Hematopoietic multipotent progenitor cell treated with erythropoietin and hydrocortisone succinate and interleukin-3 and kit ligand, for 15 days (in vitro differentiated cells): ENCODE measurements around the gene ZNF646.
"Not testable (repeated sequence)": the region's sequence is repeated elsewhere in the genome, so short reads cannot be mapped to it uniquely, and the experiment has no call there.

Source experiments
- DNase-seq: peaks from one replicate; pipeline ENCODE4 v3.0.0-alpha.2; 2015; ENCODE audit warnings: low spot score

ZNF646 gene

DNA sequence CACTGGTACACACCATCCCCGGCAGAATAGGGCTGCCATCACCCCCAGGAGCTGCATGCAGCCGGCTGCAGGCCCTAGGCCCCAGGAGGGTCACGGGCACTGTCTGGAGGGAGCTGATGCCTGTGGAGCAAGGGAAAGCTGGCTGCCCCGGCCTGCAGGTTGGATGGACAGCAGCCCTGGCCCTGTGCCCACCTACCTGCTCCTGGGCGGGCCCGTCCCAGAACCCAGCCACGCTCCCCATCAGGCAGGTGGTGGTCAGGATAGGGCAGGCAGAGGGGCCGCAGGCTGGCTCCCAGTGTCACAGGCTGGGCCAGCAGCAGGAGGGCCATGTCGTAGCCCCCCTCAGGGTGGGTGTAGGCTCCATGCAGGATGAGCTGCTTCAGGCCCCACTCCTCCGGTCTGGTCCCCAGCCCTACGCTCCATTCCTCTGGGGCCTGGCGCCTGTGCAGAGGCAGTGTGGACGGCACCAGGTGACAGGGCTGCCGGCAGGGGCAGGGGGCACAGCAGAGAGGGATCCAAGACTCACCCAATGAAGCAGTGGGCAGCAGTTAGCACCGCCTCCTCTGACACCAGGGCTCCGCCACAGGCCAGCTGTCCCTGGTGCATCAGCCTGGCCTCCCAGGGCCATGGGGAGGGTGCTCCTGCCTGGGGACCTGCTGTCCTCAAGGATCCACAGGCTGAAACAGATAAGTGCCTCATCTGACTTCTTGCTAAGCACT is 10.5 kb downstream of the ZNF646 start:
- no peak for DNase-seq

DNA sequence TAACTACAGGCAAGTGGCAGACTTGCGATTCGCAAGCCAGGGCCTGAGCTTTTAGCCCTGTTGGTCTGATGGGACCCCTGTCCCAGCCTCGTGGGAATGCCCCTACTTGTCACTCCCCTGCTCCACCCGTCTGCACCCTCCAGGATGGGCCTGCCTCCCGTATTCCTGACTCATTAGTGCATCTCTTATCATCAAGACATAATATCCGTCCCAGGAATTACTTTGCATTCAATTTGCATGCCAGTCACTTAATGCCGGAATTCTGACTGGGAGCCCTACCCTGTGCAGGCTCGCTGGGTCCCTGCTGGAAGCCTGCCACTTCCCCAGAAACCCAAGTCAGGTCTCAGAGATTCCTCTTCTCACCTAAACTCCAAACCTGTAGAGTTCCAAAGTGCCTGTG is 11.2 kb downstream of the ZNF646 start:
- DNase-seq, result no peak

DNA sequence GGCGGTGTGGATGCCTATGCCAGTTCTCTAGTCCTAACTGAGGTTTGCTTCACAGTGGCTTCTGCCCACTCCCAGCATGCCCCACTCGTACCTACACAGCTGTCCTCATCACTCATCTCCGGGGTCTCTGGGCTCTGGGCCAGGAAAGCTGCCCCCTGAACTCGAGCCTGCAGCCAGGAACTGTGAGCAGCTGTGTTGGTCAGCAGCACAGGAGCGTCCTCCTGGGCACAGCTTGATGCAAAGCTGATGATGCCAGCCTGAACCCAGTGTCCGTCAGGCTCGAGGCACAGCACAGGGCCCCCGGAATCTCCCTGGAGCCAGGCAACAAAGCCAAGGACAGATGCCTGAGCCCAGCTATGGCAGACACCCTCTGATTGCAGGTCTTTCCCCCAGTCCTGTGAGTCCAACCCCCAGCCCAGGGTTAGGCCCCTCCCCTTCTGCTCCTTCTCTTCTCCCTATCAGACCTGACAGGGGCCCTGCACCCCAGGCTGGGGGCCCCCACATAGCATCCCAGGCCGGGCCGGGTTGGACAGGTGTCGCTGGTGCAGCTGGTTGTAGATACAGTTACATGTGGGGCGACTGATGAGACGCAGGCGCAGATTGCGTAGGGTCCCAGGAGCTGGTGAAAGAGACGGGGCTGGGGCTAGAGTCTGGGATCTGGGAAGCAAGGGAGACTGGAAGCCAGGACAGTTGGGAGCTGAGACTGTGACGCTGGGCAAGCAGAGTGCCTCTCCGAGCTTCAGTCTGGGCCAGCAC is 11.8 kb downstream of the ZNF646 start:
- no peak for DNase-seq

DNA sequence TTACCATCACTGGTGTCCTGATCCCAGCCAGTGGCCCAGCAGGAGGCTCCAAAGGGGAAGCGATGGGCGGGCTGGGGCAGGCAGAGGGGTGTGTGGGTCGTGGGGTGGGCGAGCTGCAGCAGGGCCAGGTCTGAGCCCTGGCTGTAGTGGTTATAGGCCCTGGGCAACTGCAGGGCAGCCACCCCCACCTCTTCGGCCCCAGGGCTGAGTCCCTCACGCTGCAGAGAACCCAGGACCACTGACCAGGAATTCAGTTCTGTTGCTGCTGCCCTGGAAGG is 12.3 kb downstream of the ZNF646 start:
- DNase-seq, result no peak

DNA sequence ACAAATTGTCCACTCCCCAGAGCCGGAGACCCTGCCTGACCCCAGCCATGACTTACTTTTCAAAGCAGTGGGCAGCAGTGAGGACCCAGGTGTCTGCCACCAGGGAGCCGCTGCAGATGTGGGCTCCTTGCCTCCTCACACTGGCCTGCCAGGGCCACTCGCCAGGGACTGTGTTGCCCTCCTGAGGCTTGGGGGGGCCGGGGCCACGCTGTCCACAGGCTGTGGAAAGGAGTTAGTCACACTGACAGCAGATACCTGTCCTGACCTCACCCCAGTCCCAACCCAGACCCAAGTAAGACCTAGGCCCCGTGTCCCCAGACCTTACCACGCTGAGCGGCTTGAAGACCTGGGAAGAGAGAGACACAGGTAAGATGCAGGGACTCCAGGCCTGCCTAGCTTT is 13.3 kb downstream of the ZNF646 start:
- no peak for DNase-seq

DNA sequence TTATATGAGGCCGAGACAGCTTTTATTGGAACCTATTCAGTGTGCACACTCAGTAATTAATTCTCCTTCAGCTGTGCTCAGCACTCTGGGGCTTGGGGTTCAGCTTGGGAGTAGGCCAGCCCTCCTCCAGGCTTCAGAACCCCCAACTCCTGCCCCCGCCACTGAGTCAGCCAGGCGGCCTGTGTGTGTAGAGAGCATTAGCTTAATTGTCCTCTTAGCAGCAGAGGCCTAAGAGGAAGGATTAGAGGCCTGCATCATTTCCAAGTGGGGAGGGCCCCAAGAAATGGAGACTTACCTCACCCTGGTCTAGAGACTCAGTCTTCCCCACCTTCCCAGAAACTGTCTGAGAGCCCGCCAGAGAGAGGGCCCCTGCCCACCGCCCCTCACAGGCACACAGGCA is 13.7 kb downstream of the ZNF646 start:
- DNase-seq, result no peak

DNA sequence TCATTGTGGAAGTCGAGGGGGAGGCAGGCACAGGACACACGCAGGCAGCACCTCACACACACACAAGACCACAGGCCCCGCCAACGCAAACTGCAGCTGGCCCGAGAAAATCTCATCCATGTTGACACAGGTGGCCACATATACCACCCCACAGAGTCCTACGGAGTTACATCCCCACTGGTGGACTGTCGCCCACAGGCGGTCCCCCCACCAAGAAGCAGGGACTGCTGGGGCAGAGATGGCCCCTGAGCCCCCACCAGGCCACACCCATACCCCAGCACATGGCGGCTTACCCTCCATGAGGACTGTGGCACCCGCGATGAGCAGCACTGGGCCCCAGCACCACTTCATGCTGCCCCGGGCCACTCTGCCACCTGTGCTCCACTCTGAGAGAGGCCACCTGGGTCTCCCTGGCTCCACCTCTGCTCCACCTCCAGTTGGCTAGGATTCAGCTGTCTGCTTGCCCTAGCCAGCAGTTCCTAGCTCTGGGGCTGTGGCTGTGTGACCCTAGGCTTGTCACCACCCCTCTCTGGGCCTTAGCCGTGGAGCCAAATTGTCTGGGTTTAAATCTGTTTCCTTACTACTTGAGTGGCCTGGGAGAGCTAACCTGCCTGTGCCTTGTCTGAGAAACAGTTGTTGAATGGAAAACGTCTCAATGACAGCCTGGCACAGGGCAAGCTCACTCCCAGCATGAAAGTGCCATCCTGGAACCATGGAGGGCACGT is 14.4 kb downstream of the ZNF646 start, which contains the start of gene PRSS53:
TSS of gene PRSS53 (minus strand) at position 485 of the 725 bp plus-strand sequence. CDS start at position 351, 134 bp downstream.
- no peak for DNase-seq

DNA sequence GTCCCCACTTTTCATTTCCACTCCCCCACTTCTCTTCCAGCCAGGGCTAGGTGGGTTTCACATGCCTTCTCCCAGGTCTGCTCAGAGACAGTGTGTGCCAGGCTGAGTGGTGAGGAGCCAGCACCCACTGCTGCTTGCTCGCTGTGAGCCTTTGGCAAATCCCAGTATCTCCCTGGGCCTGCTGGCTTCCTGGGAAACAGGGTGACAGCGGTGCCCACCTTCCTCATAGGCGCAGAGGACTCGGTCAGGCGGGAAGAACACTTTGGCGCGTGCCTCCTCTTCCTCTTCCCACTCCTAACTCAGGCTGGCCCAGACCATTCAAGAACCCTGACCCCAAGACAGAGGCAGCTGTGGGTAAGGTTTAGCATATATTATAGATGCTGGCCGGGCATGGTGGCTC is 15.0 kb downstream of the ZNF646 start:
- no peak for DNase-seq

DNA sequence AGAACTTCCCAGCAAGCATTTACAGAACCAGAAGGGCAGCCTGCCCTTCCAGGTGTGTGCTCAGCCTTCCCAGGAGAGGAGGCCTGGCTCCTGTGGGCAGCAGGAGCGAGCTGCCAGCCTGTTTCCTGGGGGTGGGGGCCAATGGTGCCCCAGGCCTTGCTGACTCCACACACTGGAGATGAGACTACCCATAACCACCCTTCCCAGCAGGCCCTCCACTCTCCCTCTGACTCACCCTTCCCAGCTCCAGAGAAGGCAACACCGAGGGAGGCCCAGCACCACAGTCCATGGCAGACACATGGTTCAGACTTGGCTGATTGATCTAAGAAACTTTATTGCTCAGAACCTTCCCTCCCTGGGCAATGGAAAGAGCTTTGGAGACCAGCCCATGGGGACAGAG is 16.3 kb downstream of the ZNF646 start:
- no peak for DNase-seq

DNA sequence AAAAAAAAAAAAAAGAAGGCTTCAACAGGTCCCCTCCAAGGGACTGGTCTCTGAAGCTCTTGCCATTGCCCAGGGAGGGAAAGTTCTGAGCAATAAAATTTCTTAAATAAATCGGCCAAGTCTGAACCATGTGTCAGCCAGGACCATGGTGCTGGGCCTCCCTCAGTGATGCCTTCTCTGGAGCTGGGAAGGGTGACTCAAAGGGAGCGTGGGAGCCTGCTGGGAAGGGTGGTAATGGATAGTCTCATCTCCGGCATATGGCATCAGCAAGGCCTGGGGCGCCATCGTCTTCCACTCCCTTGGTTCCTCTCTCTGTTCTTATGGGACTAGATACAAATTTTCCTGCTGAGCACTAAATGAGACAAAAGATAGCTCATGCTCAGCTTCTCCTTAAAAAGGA is 18.1 kb downstream of the ZNF646 start:
- no peak for DNase-seq

DNA sequence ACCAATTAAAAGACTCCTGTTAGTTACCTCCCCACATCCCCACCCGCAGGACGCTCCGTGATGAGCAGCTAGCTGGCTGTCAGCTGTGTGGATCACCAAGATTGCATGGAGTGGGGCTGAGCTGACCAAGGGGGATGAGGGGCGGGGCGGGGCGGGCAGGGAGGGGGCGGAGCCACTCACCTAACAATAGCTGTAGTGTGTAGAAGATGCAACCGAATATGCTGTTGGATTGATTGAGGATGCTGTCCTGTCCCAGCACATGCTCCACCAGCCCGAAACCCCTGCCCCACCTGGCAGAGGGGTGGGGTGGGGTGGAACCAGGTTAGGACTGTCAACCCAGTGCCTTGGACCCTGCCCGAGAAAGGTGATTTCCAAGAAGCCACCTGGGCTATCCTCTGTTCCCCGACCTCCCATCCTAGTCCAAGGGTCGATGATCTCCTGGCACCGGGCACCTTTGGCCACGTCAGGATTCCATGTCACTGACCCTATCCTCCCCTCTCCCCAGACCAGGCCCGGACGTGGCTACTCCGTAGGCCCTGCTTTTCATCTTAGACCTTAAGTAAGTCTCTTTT is 19.0 kb downstream of the ZNF646 start:
- no peak for DNase-seq

DNA sequence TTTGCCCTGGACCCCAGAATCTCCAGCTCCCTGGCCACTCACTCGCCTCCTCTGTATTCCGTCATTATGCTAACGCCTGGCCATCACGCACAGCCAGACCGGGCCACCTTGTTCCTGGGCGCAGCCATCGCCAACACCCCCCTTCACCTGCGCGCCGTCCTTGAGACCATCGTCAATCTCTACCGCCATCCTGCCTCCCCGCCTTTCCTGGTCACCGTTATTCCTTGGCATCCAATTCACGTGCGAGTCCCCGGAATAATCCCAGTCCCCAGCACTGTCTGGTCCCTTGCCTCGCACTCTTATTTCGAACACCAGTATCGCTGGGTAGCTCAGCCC is 19.8 kb downstream of the ZNF646 start:
- DNase-seq, result no peak

DNA sequence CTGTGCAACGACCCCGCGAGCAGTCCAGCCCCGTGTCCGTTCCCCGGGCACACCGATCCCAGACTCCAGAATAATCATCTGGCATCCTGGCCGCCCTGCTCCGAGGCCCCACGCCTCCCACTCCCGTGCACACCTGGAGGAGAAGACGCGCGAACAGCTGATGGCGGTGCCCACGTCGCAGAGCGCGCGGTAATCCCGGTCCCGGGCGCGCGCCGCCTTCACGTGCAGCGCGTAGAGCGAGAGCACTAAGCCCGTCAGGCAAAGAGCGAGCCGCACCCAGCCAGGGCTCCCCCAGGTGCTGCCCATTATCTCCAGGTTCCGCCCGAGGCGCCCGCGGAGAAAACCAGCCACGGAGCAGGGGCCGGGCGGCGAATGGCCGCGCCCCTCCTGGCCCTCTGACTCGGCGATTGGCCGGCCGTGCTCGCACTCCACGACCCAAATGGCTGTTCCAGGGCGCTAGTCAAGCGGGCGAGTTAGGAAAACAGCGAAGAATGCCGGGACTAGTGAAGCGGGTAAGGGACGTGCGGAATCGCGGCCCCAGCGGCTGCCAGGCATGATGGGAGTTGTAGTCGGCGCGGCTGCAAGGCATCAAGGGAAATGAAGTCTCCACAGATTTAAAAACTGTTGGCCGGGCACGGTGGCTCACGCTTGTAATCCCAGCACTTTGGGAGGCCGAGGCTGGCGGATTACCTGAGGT is 20.4 kb downstream of the ZNF646 start, which contains the start of gene VKORC1:
TSS of gene VKORC1 (minus strand) at position 374 of the 697 bp plus-strand sequence. CDS start at position 306, 68 bp downstream.
- DNase-seq, result peak; percentile 88

DNA sequence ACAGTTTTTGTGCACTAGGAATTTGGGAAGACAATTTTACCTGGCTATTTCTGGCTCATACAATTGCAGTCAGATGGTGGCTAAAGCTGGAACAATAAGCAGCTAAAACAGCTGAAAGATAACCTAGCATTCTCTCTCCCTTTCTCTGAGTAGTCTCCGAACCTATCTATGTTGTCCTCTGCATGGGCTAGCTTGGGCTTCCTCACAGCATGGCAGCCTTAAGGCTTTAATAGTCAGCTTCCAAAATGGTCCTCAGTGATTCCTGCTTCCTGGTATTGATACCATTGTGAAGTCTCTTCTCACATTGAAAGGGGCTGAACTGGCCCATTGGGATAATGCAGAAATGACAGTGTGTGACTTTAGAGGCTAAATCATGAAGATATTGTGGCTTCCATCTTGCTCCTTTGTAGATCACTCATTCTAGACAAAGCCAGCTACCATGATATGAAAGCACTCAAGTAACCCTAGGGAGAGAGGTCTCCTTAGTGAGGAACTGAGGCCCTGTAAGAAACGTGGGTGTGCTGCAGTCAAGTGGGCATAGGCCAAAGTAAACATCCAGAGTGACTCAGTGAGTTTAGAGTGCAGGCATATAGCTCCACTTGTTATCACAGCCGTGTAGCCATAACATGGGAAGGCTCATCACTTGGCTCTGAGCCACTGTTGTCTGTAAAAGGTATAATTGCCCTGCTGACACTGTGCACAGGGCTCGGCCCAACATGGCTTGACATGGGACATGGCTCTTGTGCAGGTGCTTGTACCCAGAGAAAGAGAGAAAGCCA is 25.8 kb downstream of the ZNF646 start:
- peak; percentile 34 for DNase-seq

DNA sequence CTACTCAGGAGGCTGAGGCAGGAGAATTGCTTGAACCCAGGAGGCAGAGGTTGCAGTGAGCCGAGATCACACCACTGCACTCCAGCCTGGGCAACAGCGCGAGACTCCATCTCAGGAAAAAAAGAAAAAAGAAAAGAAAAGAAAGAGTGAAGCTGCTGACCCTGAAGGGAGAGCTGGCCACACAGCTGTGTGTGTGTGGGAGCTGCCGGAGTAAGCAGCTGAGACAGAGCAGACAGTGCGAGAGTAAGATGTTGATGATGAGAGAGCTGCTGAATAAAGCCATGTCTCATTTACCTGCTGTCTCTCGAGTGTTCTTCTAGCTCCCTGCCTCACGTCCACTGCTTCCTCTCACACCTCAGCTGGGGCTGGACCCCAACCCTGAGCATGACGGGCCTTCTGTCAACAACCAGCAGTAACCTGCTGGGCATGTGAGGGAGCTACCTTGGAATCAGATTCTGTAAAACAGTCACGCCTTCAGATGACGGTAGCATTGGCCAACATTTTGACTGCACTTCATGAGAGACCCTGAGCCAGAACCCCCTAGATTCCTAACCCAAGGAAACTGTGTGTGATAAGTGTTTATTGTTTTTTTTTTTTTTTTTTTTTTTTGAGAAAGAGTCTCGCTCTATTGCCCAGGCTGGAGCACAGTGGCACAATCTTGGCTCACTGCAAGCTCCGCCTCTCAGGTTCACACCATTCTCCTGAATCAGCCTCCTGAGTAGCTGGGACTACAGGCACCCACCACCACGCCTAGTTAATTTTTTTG is 26.8 kb downstream of the ZNF646 start:
- DNase-seq, result not testable (repeated sequence)

DNA sequence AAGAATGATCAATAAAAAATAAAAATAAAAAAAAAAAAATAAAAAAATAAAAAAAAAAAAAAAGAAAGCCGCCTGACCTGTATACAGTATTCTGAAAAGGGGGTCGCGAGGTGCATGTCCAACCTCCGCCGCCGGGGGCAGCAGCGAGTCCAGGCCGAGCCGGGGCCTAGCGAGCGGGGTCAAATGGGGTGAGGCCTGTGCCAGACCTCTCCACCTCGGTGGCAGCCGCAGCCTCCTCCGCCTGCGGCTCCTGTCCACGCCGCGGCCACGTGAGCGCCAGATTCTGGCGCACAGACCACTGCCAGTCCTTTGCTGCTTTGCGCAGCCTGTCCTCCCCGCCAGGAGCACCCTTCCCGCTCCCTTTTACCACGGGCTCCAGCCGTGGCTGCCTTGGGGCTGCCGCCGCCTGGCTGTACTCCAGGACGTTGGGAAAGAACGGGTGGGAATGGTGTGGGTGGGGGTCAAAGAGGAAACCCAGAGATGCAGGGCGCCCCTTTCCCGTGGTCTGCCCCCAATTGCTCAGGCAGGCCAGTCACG is 31.5 kb downstream of the ZNF646 start:
- peak; percentile 82 for DNase-seq

DNA sequence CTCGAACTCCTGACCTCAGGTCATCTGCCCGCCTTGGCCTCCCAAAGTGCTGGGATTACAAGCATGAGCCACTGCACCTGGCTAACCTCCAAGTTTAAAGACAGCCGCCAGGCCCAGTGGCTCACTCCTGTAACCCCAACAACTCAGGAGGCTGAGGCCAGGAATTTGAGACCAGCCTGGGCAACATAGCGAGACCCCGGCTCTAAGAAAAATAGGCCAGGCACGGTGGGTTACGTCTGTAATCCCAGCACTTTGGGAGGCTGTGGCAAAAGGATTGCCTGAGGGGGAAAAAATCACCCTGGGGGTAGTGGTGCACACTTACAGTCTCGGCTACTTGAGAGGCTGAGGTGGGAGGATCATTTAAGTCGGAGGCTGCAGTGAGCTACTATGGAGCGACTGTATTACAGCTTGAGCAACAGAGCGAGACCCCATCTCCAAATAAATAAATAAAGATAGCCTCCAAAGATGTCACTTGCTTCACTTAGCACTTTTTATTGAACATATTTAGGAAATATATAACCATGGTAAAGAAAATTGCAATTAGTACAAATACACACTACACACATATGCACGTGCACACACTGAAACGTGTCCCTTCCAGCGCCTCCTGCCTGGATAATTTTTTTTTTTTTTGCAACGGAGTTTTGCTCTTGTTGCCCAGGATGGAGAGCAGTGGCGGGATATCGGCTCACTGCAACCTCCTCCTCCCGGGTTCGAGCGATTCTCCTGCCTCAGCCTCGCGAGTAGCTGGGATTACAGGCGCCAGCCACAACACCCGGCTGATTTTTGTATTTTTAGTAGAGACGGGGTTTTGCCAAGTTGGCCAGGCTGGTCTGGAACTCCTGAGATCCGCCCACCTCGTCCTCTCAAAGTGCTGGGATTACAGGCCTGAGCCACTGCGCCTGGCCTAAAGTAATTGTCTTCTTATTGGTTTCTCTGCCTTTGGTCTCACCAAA is 32.6 kb downstream of the ZNF646 start:
- no peak for DNase-seq

DNA sequence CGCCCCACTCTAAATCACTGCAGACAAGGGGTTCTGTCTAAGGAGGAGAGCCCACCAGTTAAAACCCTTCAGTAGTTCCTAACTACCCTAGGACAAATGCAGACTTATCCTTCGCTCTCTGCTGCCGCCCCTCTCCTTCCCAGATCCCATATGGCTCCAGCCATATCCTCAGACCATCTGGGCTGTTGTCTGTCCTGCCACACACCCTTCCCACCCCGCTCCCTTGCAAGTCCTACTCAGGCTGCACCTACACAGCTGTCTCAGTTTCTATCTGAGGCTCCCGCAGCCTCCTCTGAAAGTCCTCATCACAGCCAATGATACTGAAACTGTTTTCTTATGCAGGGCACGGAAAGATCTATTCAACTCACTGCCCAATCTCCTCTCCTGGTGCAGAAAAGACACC is 33.2 kb downstream of the ZNF646 start:
- no peak for DNase-seq
